Lower lobe of right lung (tissue), 2 donors: ENCODE data around the gene RHBG. TPM values are rescaled to one million over a fixed set of nuclear protein-coding genes. Genes with fewer than 3 reads are reported as not detected.

Experiments
- ATAC-seq, 2 donors: fragments of 200-7000 bp; cut with Tn5 transposase; one replicate each; pipeline ENCODE4 v1.9.1; 2020 to 2022; ENCODE audit warnings: mild to moderate bottlenecking in 2 of 2, moderate library complexity in 2 of 2
- DNase-seq: peaks from one replicate; pipeline ENCODE4 v3.0.0-alpha.2; 2020
- H3K27ac ChIP-seq: fragments of 200-600 bp; one replicate; pipeline ENCODE4 v1.8.0; 2022
- H3K27me3 ChIP-seq: fragments of 200-600 bp; one replicate; pipeline ENCODE4 v1.8.0; 2022; ENCODE audit warnings: low read depth
- H3K36me3 ChIP-seq: fragments of 200-600 bp; one replicate; pipeline ENCODE4 v1.8.0; 2022; ENCODE audit warnings: mild to moderate bottlenecking
- H3K4me1 ChIP-seq: fragments of 200-600 bp; one replicate; pipeline ENCODE4 v1.8.0; 2022
- H3K4me3 ChIP-seq: fragments of 200-600 bp; one replicate; pipeline ENCODE4 v1.8.0; 2022; ENCODE audit warnings: mild to moderate bottlenecking
- H3K9me3 ChIP-seq: fragments of 200-600 bp; one replicate; pipeline ENCODE4 v1.8.0; 2022
- CTCF ChIP-seq: fragments of 200-600 bp; IDR thresholded peaks from one replicate; pipeline ENCODE4 v1.8.0; 2022; ENCODE audit warnings: antibody characterized with exemption, mild to moderate bottlenecking
- intact Hi-C: fragments of 100-400 bp; cut with DNase I; formaldehyde crosslinking; loops from one replicate; pipeline ENCODE4 v1.11.0; 2022
- total RNA-seq: library from RNA; stranded (reverse); fragmentation: NEBNext Ultra II Directional; extraction: Animal tissue kit (Norgen Biotek cat#: 25700); gene quantifications from one replicate; pipeline ENCODE4 v1.2.1, GENCODE V29; 2021
- donor health status: DM: no; HTN: yes; CAD: no; lungs with severe emphysema.

Gene RHBG
- total RNA-seq, 1 donor from 2014 or later: not detected

GRCh38 chr1:156358641-156359040 is 10.4 kb upstream of the RHBG start:
- Histone ChIP-seq H3K9me3 (no peaks in the 10 kb centered on the region), H3K27ac (no peak overlapping the region), H3K27me3 (peaks cover 26% of the 10 kb centered on the region), H3K36me3 (no peaks in the 10 kb centered on the region), H3K4me1 (no peaks in the 10 kb centered on the region), H3K4me3 (no peak overlapping the region)
- DNase-seq: no peak
- no peak for ATAC-seq
- intact Hi-C loops: no loop called here
- no peak for TF ChIP-seq CTCF

GRCh38 chr1:156359249-156359648 is 9.8 kb upstream of the RHBG start:
- H3K4me3 ChIP-seq: no peak overlapping the region
- H3K9me3 ChIP-seq: no peaks in the 10 kb centered on the region
- no peak for DNase-seq
- TF ChIP-seq CTCF: no peak
- no peak for ATAC-seq
- intact Hi-C loops: no loop called here
- H3K27ac ChIP-seq: no peak overlapping the region
- H3K4me1 ChIP-seq: no peaks in the 10 kb centered on the region
- peaks cover 31% of the 10 kb centered on the region for H3K27me3 ChIP-seq
- no peaks in the 10 kb centered on the region for H3K36me3 ChIP-seq

GRCh38 chr1:156359973-156360372 is 9.0 kb upstream of the RHBG start:
- Histone ChIP-seq H3K9me3 (no peaks in the 10 kb centered on the region), H3K27ac (no peak overlapping the region), H3K27me3 (peaks cover 38% of the 10 kb centered on the region), H3K36me3 (no peaks in the 10 kb centered on the region), H3K4me1 (no peaks in the 10 kb centered on the region), H3K4me3 (no peak overlapping the region)
- DNase-seq (no peak), ATAC-seq (no peak)
- TF ChIP-seq CTCF: no peak
- intact Hi-C loops: no loop called here

GRCh38 chr1:156360534-156360933 is 8.5 kb upstream of the RHBG start:
- Histone ChIP-seq H3K9me3 (no peaks in the 10 kb centered on the region), H3K27ac (no peak overlapping the region), H3K4me3 (no peak overlapping the region), H3K36me3 (no peaks in the 10 kb centered on the region), H3K27me3 (peaks cover 40% of the 10 kb centered on the region), H3K4me1 (no peaks in the 10 kb centered on the region)
- TF ChIP-seq CTCF: no peak
- intact Hi-C loops: no loop called here
- no peak for ATAC-seq
- DNase-seq: no peak

- ATAC-seq (no peak), DNase-seq (no peak)
- no peaks in the 10 kb centered on the region for H3K36me3 ChIP-seq
- no peak overlapping the region for H3K27ac ChIP-seq
- H3K4me3 ChIP-seq: no peak overlapping the region
- H3K4me1 ChIP-seq: no peaks in the 10 kb centered on the region
- H3K27me3 ChIP-seq: peaks cover 31% of the 10 kb centered on the region
- intact Hi-C loops: no loop called here
- H3K9me3 ChIP-seq: no peaks in the 10 kb centered on the region
- no peak for TF ChIP-seq CTCF
Measured at GRCh38 chr1:156365754-156366153, 3.3 kb upstream of the RHBG start.
